ENCODE results near the gene OGG1. TPM values are rescaled to one million over a fixed set of nuclear protein-coding genes. Genes with fewer than 3 reads are reported as not detected.
A peak's percentile ranks its signal among the peaks of the same experiment; 100 is the strongest.

Gene OGG1
- total and polyA plus RNA-seq, 9 of the 15 experiments (the other 6 are each of a cell fraction or from before 2014, with no cell fraction given) = 6.6 to 33.0 (median 24.4) TPM

- TF ChIP-seq ZNF318 (IDR thresholded peaks at IDR 0.05; ENCODE audit: borderline replicate concordance in 1 of 2, low read depth in 1 of 2) (peak in 1 of 2 experiments; percentile 59; a peak in 1 of 4 replicates), NFIC (IDR thresholded peaks at IDR 0.05) (peak; percentile 98), SP1 (CRISPR knock-in tag; IDR thresholded peaks at IDR 0.05) (peak; percentile 96), ZNF79 (CRISPR knock-in tag; IDR thresholded peaks at IDR 0.05; ENCODE audit: low read depth) (no peak), COPS2 (conservative IDR thresholded peaks at IDR 0.05) (no peak)
- TF ChIP-seq, protein P1, sequence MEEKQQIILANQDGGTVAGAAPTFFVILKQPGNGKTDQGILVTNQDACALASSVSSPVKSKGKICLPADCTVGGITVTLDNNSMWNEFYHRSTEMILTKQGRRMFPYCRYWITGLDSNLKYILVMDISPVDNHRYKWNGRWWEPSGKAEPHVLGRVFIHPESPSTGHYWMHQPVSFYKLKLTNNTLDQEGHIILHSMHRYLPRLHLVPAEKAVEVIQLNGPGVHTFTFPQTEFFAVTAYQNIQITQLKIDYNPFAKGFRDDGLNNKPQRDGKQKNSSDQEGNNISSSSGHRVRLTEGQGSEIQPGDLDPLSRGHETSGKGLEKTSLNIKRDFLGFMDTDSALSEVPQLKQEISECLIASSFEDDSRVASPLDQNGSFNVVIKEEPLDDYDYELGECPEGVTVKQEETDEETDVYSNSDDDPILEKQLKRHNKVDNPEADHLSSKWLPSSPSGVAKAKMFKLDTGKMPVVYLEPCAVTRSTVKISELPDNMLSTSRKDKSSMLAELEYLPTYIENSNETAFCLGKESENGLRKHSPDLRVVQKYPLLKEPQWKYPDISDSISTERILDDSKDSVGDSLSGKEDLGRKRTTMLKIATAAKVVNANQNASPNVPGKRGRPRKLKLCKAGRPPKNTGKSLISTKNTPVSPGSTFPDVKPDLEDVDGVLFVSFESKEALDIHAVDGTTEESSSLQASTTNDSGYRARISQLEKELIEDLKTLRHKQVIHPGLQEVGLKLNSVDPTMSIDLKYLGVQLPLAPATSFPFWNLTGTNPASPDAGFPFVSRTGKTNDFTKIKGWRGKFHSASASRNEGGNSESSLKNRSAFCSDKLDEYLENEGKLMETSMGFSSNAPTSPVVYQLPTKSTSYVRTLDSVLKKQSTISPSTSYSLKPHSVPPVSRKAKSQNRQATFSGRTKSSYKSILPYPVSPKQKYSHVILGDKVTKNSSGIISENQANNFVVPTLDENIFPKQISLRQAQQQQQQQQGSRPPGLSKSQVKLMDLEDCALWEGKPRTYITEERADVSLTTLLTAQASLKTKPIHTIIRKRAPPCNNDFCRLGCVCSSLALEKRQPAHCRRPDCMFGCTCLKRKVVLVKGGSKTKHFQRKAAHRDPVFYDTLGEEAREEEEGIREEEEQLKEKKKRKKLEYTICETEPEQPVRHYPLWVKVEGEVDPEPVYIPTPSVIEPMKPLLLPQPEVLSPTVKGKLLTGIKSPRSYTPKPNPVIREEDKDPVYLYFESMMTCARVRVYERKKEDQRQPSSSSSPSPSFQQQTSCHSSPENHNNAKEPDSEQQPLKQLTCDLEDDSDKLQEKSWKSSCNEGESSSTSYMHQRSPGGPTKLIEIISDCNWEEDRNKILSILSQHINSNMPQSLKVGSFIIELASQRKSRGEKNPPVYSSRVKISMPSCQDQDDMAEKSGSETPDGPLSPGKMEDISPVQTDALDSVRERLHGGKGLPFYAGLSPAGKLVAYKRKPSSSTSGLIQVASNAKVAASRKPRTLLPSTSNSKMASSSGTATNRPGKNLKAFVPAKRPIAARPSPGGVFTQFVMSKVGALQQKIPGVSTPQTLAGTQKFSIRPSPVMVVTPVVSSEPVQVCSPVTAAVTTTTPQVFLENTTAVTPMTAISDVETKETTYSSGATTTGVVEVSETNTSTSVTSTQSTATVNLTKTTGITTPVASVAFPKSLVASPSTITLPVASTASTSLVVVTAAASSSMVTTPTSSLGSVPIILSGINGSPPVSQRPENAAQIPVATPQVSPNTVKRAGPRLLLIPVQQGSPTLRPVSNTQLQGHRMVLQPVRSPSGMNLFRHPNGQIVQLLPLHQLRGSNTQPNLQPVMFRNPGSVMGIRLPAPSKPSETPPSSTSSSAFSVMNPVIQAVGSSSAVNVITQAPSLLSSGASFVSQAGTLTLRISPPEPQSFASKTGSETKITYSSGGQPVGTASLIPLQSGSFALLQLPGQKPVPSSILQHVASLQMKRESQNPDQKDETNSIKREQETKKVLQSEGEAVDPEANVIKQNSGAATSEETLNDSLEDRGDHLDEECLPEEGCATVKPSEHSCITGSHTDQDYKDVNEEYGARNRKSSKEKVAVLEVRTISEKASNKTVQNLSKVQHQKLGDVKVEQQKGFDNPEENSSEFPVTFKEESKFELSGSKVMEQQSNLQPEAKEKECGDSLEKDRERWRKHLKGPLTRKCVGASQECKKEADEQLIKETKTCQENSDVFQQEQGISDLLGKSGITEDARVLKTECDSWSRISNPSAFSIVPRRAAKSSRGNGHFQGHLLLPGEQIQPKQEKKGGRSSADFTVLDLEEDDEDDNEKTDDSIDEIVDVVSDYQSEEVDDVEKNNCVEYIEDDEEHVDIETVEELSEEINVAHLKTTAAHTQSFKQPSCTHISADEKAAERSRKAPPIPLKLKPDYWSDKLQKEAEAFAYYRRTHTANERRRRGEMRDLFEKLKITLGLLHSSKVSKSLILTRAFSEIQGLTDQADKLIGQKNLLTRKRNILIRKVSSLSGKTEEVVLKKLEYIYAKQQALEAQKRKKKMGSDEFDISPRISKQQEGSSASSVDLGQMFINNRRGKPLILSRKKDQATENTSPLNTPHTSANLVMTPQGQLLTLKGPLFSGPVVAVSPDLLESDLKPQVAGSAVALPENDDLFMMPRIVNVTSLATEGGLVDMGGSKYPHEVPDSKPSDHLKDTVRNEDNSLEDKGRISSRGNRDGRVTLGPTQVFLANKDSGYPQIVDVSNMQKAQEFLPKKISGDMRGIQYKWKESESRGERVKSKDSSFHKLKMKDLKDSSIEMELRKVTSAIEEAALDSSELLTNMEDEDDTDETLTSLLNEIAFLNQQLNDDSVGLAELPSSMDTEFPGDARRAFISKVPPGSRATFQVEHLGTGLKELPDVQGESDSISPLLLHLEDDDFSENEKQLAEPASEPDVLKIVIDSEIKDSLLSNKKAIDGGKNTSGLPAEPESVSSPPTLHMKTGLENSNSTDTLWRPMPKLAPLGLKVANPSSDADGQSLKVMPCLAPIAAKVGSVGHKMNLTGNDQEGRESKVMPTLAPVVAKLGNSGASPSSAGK (IDR thresholded peaks at IDR 0.05) = peak; percentile 43; the same call in 1 of the 2 replicates
Measured at GRCh38 chr3:9749645-9750555, at the start of gene OGG1 (continued).
